Cardiac fibroblast (primary cell): ENCODE results near the gene BRD3.
A peak's percentile ranks its signal among the peaks of the same experiment; 100 is the strongest.

Experiments used
- DNase-seq, 2 donors: peaks; one replicate each; pipeline versions ENCODE4 v3.0.0 to v3.0.0-alpha.2; 2010; ENCODE audit warnings: low read depth in 2 of 2
- H3K4me3 ChIP-seq, 2 donors: replicated peaks in 1 of 2; 1 replicate in 1 of 2; 2 replicates in 1 of 2; pipeline ENCODE4 v1.5.1; 2011; ENCODE audit warnings: low read depth in 2 of 2, low read length in 2 of 2, mild to moderate bottlenecking in 2 of 2, moderate library complexity in 1 of 2
- TF ChIP-seq, protein P1 (sequence below): IDR thresholded peaks from one replicate; pipeline ENCODE4 v1.5.1; 2011; ENCODE audit warnings: low read depth, mild to moderate bottlenecking, low read length, inconsistent platforms

BRD3 gene

DNA sequence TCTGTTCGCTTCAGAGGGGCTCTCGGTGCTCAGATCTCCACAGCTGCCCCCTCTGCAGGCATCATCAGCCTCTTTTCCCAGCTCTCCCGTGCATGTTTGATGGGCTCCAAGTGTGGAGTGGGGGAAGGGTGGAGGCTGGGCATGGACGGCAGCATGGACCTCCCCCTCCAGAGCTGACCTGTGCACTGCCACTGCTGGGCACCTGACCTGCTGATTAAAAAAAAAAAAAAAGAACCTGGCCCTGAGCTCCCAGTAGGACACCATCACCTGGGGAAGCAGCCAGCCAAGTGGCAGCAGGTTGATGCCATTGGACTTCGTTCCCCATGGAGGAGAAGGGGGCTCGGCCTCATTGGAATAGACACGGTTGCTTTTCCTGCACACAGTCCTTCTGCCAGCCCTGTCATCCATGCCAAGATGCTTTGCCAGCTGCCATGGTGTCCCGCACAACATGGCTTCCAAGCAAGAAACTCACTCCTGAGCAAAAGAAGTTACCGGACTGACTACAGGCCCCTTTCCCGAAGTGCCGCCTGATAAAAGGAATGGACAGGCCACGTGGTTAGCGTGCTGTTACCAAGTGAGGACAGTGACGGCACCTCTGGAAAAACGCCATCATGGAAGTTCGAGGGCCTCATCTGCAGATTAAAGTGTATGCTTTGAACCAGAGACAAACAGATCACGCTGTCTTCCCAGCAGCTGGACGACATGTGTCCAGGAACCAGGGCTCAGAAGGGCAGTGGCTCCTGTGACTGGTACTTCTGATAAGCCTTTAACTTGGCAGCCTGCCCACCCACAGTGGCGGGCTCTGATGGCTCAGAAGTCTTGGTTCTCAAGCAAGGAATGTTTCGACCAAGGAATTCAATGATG lies 57.3 kb downstream of the BRD3 start:
- DNase-seq, result peak in 1 of 2 donors; percentile 26
- TF ChIP-seq, protein P1, sequence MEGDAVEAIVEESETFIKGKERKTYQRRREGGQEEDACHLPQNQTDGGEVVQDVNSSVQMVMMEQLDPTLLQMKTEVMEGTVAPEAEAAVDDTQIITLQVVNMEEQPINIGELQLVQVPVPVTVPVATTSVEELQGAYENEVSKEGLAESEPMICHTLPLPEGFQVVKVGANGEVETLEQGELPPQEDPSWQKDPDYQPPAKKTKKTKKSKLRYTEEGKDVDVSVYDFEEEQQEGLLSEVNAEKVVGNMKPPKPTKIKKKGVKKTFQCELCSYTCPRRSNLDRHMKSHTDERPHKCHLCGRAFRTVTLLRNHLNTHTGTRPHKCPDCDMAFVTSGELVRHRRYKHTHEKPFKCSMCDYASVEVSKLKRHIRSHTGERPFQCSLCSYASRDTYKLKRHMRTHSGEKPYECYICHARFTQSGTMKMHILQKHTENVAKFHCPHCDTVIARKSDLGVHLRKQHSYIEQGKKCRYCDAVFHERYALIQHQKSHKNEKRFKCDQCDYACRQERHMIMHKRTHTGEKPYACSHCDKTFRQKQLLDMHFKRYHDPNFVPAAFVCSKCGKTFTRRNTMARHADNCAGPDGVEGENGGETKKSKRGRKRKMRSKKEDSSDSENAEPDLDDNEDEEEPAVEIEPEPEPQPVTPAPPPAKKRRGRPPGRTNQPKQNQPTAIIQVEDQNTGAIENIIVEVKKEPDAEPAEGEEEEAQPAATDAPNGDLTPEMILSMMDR, result no peak
- H3K4me3 ChIP-seq, result no peak overlapping the region

DNA sequence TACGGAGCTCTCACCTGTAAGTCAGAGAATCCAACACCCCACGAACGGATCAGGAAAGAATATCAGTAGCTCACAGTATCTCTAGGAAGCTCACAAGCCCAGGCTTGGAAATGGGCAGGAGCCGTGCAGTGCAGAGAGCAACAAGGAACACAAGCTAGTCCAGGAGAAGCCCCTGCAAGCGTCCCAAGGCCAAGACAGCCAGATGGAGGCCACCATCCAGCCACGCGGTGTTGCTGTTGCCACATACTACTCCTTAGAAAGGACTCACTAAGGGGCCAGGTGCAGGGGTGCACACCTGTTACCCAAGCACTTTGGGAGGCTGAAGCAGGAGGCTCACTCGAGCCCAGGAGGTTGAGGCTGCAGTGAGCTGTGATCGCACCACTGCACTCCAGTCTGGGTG lies 60.3 kb downstream of the BRD3 start:
- TF ChIP-seq, protein P1, result no peak
- no peak for DNase-seq
- H3K4me3 ChIP-seq, result no peak overlapping the region

DNA sequence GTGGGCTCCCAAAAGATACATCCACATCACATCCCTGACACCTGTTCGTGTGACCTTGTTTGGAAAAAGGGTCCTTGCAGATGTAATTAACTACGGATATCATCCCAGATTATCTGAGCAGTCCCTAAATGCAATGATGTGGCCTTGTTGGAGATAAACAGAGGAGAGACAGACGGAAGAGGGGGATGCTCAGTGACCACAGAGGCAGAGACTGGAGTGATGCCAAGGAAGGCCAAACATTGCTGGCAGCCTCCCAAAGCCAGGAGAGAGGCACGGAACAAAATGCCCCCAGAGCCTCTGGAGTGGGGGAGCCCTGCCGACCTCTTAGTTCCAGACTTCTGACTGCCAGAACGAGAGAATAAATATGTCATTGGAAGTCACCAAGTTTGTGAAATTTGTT lies 60.7 kb downstream of the BRD3 start:
- TF ChIP-seq, protein P1, result no peak
- no peak overlapping the region for H3K4me3 ChIP-seq
- no peak for DNase-seq

DNA sequence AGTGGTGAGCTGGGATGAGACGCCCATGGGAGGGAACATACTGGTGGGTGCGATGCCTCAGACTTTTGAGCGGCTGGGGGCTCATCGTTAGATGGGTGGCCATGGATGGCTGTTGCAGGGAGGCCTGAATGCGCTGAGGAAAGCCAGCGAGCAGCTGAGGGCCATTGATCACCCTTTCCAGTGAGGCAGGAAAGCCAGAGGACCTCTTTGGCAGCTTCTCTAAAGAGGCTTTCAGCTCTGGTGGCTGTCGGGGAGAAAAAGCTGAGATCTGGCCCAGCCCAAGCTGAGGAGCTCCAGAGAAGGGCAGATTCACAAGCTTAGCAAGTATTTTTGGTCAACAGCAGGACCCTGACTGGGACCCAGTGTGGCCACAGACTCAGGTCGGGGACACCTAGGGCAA lies 62.4 kb downstream of the BRD3 start:
- DNase-seq, result no peak
- no peak overlapping the region for H3K4me3 ChIP-seq
- TF ChIP-seq, protein P1, result no peak

DNA sequence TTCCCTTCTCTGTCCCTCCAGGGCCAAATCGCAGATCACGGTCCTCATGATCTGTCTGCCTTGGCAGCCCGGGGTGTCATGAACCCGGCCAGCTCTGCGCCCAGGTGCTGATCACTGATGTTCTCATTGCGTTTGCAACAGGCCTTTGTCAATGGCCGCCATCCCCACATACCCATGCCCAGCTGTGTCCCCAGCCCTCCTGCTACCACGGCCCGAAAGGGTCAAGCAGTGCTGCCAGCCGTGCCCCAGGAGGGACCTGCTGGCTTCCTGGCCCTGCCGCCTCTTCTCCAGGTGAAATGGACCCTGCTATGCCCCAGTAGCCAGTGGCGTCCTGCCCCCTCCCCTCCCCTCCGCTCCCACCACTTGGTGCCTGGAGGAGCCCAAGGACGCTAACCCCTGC lies 62.9 kb downstream of the BRD3 start:
- TF ChIP-seq, protein P1, result no peak
- H3K4me3 ChIP-seq, result no peak overlapping the region
- no peak for DNase-seq

DNA sequence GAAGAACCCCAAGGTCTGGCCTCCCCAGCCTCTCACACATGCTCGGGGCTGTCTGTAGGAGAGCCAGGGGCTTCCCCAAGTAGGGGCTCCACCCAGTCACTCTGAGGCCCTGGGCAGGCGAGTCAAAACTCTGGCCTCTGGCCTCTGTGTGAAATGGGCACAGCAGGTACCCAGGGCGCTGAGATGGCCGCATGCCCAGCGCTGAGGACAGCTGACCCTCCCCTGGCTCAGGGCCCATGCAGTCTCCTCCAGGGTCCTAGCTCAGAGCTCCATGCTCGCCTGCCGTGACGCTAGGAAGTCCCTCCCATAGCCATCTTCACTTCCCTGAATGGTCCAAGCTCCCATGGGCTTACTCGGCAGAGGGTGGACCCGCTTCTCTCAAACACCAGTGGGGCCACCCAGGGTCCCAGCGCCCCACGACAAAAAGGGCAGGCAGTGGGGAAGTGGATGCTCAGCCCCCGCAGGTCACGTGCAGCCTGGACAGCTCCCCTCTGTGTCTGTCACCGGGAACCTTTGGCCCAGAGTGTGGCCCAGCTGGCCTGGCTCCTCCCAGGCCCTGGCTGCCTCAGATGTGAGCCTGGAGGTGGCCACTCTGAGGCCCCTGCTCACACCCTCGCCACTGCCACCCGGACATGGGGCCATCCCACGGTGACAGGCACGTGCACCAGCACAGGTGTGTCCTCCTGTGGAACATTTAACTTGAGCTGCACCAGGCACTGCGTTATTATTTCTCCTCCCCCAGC lies 63.5 kb downstream of the BRD3 start:
- TF ChIP-seq, protein P1, result no peak
- DNase-seq, result no peak
- H3K4me3 ChIP-seq, result no peak overlapping the region
